Pancreas (tissue), 10 donors: ENCODE data around the gene MRPL44. TPM values are rescaled to one million over a fixed set of nuclear protein-coding genes. Genes with fewer than 3 reads are reported as not detected.

Experiments
- ATAC-seq, 4 donors: fragments of 200-7000 bp; cut with Tn5 transposase; one replicate each; pipeline versions ENCODE4 v1.8.0 to v1.9.1; 2020; ENCODE audit warnings: mild to moderate bottlenecking in 4 of 4, moderate library complexity in 4 of 4
- DNase-seq, 6 donors: peaks; one replicate each; pipeline ENCODE4 v3.0.0-alpha.2; 2020
- FAIRE-seq: peaks from 2 replicates; lab custom pipeline; 2012; peaks lifted over from hg19 to GRCh38; lab: Jason Lieb, UNC
- H3K27ac ChIP-seq, 4 donors: fragments of 200-600 bp; sonication (generic); 1 replicate in 3 of 4; 2 replicates in 1 of 4; pipeline versions ENCODE4 v1.5.0 to v1.8.0; 2020
- H3K27me3 ChIP-seq, 4 donors: fragments of 200-600 bp; one replicate each; pipeline ENCODE4 v1.8.0; 2021
- H3K36me3 ChIP-seq, 3 donors: fragments of 200-600 bp; sonication (generic) in 1 of 3; one replicate each; pipeline versions ENCODE4 v1.5.0 to v1.8.0; 2020 to 2021
- H3K4me1 ChIP-seq, 3 donors: fragments of 200-600 bp; one replicate each; pipeline ENCODE4 v1.8.0; 2021
- H3K4me3 ChIP-seq, 4 donors: fragments of 200-600 bp; sonication (generic) in 2 of 4; one replicate each; pipeline versions ENCODE4 v1.5.0 to v1.8.0; 2020 to 2021
- H3K9me3 ChIP-seq, 4 donors: fragments of 200-600 bp; one replicate each; pipeline ENCODE4 v1.8.0; 2021
- WGBS, 2 donors: extraction: QIAGEN DNeasy Blood & Tissue Kit; methylation state at CpG; one replicate each; pipeline ENCODE4 v1.1.7; 2013; 5-methylcytosine and 5-hydroxymethylcytosine counted together
- intact Hi-C, 3 donors: fragments of 100-400 bp; cut with DNase I; formaldehyde crosslinking; loops; one replicate each; pipeline versions ENCODE4 v1.11.1 to v1.14.2; 2022
- polyA plus RNA-seq, 2 donors: library from polyadenylated mRNA; stranded (reverse); fragments of 200-250 nt; gene quantifications; one replicate each; pipeline ENCODE4 v1.2.3, GENCODE V29; 2013
- total RNA-seq, 6 donors: library from RNA; stranded (reverse); fragmentation: NEBNext Ultra II Directional in 4 of 6; extraction: Animal tissue kit (Norgen Biotek cat#: 25700) in 4 of 6; gene quantifications; one replicate each; pipeline versions ENCODE4 v1.2.1 to v1.2.4, GENCODE V29; 2021 to 2023
- TF ChIP-seq, protein P1 (sequence below), 4 donors: fragments of 200-600 bp; sonication (generic) in 3 of 4; IDR thresholded peaks; one replicate each; pipeline versions ENCODE4 v1.5.0 to v1.8.0; 2021; ENCODE audit warnings: antibody characterized with exemption in 4 of 4
- donor health status: healthy with polysubstance abuse.
- donor health status: DM: no; HTN: no; CAD: no; lungs with moderate emphysema.
- donor health status: DM: no; HTN: no; CAD: no.
- donor health status: control.
- donor health status: control.
- donor health status: Bipolar disorder and iron deficiency.
- donor health status: DM: yes; HTN: yes; CAD: no.
- donor health status: DM: no; HTN: no; CAD: no.
- donor health status: DM: no; HTN: no; CAD: no.
- donor health status: DM: yes; HTN: yes; CAD: no.

Gene MRPL44
- total and polyA plus RNA-seq, 8 donors, result 5.9 to 12.7 (median 9.6) TPM

DNA sequence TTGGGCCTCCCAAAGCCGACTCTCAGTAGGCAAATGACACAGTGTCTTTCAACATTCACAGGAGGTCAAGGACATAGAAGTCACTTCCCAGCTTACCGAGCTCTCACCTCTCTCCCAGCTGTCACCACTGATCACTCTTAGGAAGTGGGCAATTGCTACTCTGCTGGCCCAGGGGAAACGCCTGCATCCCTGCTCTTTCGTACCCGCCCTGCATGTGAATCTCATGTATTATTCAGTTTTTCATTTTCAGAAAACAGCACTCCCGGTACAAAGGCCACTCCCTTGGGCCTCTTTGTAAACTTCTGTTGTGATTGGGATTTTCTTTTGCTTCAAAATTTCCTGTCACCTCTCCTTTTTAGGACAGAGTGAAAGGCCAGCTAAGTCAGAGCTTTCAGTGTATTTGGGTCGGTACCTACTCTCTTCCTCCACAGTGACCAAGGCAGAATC, 15.4 kb downstream of the MRPL44 start:
- TF ChIP-seq, protein P1, sequence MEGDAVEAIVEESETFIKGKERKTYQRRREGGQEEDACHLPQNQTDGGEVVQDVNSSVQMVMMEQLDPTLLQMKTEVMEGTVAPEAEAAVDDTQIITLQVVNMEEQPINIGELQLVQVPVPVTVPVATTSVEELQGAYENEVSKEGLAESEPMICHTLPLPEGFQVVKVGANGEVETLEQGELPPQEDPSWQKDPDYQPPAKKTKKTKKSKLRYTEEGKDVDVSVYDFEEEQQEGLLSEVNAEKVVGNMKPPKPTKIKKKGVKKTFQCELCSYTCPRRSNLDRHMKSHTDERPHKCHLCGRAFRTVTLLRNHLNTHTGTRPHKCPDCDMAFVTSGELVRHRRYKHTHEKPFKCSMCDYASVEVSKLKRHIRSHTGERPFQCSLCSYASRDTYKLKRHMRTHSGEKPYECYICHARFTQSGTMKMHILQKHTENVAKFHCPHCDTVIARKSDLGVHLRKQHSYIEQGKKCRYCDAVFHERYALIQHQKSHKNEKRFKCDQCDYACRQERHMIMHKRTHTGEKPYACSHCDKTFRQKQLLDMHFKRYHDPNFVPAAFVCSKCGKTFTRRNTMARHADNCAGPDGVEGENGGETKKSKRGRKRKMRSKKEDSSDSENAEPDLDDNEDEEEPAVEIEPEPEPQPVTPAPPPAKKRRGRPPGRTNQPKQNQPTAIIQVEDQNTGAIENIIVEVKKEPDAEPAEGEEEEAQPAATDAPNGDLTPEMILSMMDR (IDR thresholded peaks at IDR 0.05), result no peak
- H3K4me1 ChIP-seq, result no peaks in the 10 kb centered on the region
- no peaks in the 10 kb centered on the region for H3K9me3 ChIP-seq
- intact Hi-C loops, result loop anchor here in 1 of 3 donors (5.0 kb wide), 1 partner anchor 310 kb away; no protein-coding TSS in a partner anchor
- 78 to 82% methylated on average over 7 of the region's 7 CpGs for WGBS, 2 donors
- ATAC-seq, result no peak
- no peak overlapping the region for H3K27ac ChIP-seq
- peaks cover 0 to 2% (median 0%) of the 10 kb centered on the region in 3 donors for H3K36me3 ChIP-seq
- no peak overlapping the region for H3K4me3 ChIP-seq
- no peak for DNase-seq
- no peaks in the 10 kb centered on the region for H3K27me3 ChIP-seq
- FAIRE-seq, result no peak

DNA sequence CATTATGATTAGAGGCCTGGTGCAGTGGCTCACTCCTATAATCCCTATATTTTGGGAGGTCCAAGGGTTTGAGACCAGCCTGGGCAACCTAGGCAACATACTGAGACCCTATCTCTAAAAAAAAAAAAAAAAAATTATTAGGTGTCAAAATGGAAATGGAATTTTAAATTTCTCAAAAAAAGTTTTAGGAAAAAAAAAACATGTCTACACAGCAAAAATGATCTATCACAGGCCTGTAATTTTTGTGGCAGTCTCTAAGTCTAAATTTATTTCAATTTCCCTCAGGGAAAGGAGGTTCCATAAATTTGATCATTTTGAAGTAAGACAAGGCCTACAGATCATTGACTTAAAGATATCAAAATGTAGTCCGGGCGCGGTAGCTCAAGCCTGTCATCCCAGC, 16.3 kb downstream of the MRPL44 start:
- DNase-seq (no peak), ATAC-seq (no peak), FAIRE-seq (no peak)
- Histone ChIP-seq H3K36me3 (no peaks in the 10 kb centered on the region), H3K4me3 (no peak overlapping the region), H3K27ac (no peak overlapping the region), H3K27me3 (no peaks in the 10 kb centered on the region), H3K9me3 (no peaks in the 10 kb centered on the region), H3K4me1 (no peaks in the 10 kb centered on the region)
- intact Hi-C loops, result loop anchor here in 1 of 3 donors (5.0 kb wide), 1 partner anchor 309 kb away; no protein-coding TSS in a partner anchor
- TF ChIP-seq, protein P1 (IDR thresholded peaks at IDR 0.05), result no peak
- WGBS, 2 donors, result 92 to 97% methylated on average over 3 of the region's 3 CpGs

DNA sequence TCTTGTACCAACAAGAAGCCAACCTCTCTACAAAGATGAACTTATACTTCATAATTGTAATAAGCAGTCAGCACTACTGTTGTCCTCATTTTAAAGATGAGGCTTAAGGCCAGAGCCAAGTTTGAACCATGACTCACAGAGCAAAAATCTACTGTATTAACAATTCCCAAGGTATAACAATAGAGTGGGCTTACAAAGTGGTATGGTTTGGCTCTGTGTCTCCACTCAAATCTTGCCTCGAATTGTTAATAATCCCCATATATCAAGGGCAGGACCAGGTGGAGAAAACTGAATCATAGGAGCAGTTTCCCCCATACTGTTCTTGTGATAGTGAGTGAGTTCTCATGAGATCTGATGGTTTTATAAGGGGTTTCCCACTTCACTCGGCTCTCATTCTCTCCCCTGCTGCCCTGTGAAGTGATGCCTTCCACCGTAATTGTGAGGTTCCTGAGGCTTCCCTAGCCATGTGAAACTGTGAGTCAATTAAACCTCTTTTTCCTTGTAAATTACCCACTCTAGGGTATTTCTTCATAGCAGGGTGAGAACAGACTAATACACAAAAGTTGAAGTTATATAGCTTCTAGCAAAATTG, 19.5 kb downstream of the MRPL44 start:
- Histone ChIP-seq H3K9me3 (no peaks in the 10 kb centered on the region), H3K27ac (no peak overlapping the region), H3K36me3 (no peaks in the 10 kb centered on the region), H3K4me1 (no peaks in the 10 kb centered on the region), H3K27me3 (no peaks in the 10 kb centered on the region), H3K4me3 (no peak overlapping the region)
- TF ChIP-seq, protein P1 (IDR thresholded peaks at IDR 0.05), result no peak
- WGBS, 2 donors, result 62 to 67% methylated on average over 3 of the region's 3 CpGs
- DNase-seq, result no peak
- ATAC-seq, result no peak
- intact Hi-C loops, result no loop called here
- FAIRE-seq, result no peak

DNA sequence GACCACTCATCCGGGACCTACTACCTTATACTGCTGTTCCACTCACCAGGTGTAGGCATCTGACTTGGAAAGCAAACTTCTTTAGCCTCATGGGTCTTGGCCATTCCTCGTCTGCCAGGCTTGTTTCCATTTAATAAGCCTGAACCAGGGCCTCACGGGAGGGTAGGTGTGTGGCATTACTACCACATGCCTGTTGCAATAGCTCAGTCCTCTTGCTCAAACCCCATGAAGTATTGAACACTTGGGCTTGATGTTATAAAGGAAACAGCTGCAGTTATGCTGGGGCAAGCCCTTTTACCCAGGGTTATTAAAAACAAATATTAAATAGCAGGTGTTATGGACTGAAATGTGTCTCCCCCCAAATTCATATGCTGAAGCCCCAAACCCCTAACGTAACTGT, 21.2 kb downstream of the MRPL44 start:
- 84 to 87% methylated on average over 4 of the region's 4 CpGs for WGBS, 2 donors
- Histone ChIP-seq H3K27ac (no peak overlapping the region), H3K9me3 (no peaks in the 10 kb centered on the region), H3K36me3 (no peaks in the 10 kb centered on the region), H3K27me3 (no peaks in the 10 kb centered on the region), H3K4me1 (no peaks in the 10 kb centered on the region), H3K4me3 (no peak overlapping the region)
- ATAC-seq, result no peak
- intact Hi-C loops, result no loop called here
- FAIRE-seq, result no peak
- no peak for DNase-seq
- TF ChIP-seq, protein P1 (IDR thresholded peaks at IDR 0.05), result no peak

DNA sequence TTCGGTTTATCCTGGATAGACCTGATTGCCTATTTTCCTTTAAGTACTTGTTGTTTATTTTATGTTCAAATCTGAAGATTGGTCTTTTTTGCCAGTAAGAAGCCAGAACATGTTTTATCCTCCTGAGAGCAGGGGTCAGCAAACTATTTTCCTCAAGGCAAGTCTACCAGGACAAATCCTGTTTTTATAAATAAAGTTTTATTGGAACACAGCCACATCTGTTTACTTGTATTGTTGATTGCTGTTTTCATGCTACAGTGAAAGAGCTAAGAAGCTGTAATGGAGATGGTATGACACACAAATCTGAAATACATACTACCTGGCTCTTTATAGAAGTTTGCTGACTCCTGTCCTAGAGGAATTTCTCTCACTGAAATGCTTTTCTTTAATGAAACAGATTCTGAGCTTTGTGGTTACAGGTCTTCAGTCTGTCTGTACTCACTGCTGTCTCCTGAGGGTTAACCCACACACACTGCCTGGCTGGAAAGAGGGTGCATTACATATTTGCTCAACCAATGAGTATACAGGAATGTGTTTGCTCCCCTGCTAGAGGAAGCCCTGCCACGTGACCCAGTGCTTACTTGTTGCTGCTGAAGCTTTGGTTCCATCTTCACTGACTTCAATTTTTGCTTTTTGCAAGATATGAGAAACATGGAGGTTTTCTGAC, 22.6 kb downstream of the MRPL44 start:
- no peak for DNase-seq
- H3K27me3 ChIP-seq, result no peaks in the 10 kb centered on the region
- TF ChIP-seq, protein P1 (IDR thresholded peaks at IDR 0.05), result no peak
- 93 to 98% methylated on average over 2 of the region's 2 CpGs for WGBS, 2 donors
- H3K4me1 ChIP-seq, result no peaks in the 10 kb centered on the region
- no peak for FAIRE-seq
- intact Hi-C loops, result loop anchor here in 1 of 3 donors (10.0 kb wide), 1 partner anchor 315 kb away; no protein-coding TSS in a partner anchor
- H3K36me3 ChIP-seq, result no peaks in the 10 kb centered on the region
- H3K4me3 ChIP-seq, result no peak overlapping the region
- no peaks in the 10 kb centered on the region for H3K9me3 ChIP-seq
- H3K27ac ChIP-seq, result no peak overlapping the region
- no peak for ATAC-seq
